Stimulated activated CD8-positive, alpha-beta memory T cell treated with anti-CD3 and anti-CD28 coated beads, Interleukin-12 subunit alpha, Interleukin-12 subunit beta, amount 100 ng/mL, for 4 hours (primary cell): ENCODE measurements around the gene APOD.

Source experiments
- DNase-seq: peaks from one replicate; pipeline ENCODE4 v3.0.0-alpha.2; 2020; ENCODE audit warnings: low read depth

The APOD gene

GRCh38 chr3:195524171-195524896, 59.4 kb downstream of the APOD start:
- no peak for DNase-seq

GRCh38 chr3:195522254-195523023, 61.3 kb downstream of the APOD start:
- no peak for DNase-seq
